IMR-90 (cell line): Measurements from ENCODE around the gene CDC73. TPM values are rescaled to one million over a fixed set of nuclear protein-coding genes. Genes with fewer than 3 reads are reported as not detected.

Experiments
- ATAC-seq: fragments of 200-7000 bp; cut with Tn5 transposase; 2 replicates; pipeline ENCODE4 v1.9.1; 2020; ENCODE audit warnings: low read depth, mild to moderate bottlenecking, moderate library complexity
- BruUV-seq: library from RNA; stranded (reverse); fragments of 400-500 nt; replicated peaks from 2 replicates; lab custom pipeline; 2021; lab: Mats Ljungman, UMichigan
- CTCF ChIA-PET: fragments of 300-600 bp; formaldehyde crosslinking; extraction: SDS; loops from one replicate; lab custom pipeline; 2021; ENCODE audit warnings: antibody characterized with exemption; lab: Yijun Ruan, JAX
- POLR2A ChIA-PET: fragments of 300-600 bp; sonication (Branson Sonifier 250); formaldehyde crosslinking; loops from one replicate; lab custom pipeline; 2022; ENCODE audit warnings: antibody characterized with exemption; ENCODE audit not compliant: unreplicated experiment; lab: Charles Lee
- DNase-seq: peaks from one replicate; pipeline ENCODE4 v3.0.0; 2013
- H2AFZ ChIP-seq: replicated peaks from 2 replicates; pipeline ENCODE3; 2013; ENCODE audit warnings: low read length, mild to moderate bottlenecking; ENCODE audit not compliant: poor library complexity
- H2AK5ac ChIP-seq: 2 replicates; pipeline ENCODE4 v1.6.1; 2013; ENCODE audit warnings: low read depth, low read length, inconsistent platforms
- H2AK9ac ChIP-seq: replicated peaks from 2 replicates; pipeline ENCODE3; 2013; ENCODE audit warnings: mild to moderate bottlenecking, low read depth, low read length, moderate library complexity; ENCODE audit not compliant: poor library complexity
- H2BK120ac ChIP-seq: 2 replicates; pipeline ENCODE4 v1.6.1; 2013; ENCODE audit warnings: low read depth, low read length, inconsistent platforms
- H2BK15ac ChIP-seq: 3 replicates; pipeline ENCODE4 v1.6.1; 2013; ENCODE audit warnings: low read depth, low read length, inconsistent platforms
- H2BK20ac ChIP-seq: 2 replicates; pipeline ENCODE4 v1.6.1; 2013; ENCODE audit warnings: low read depth, mild to moderate bottlenecking, inconsistent platforms, low read length, moderate library complexity
- H2BK5ac ChIP-seq: 2 replicates; pipeline ENCODE4 v1.6.1; 2013; ENCODE audit warnings: mild to moderate bottlenecking, low read depth, low read length, inconsistent platforms; ENCODE audit not compliant: poor library complexity, severe bottlenecking
- H3K14ac ChIP-seq: replicated peaks from 2 replicates; pipeline ENCODE4 v1.6.1; 2013; ENCODE audit warnings: low read depth, low read length, inconsistent platforms
- H3K18ac ChIP-seq: 2 replicates; pipeline ENCODE4 v1.6.1; 2013; ENCODE audit warnings: low read depth, low read length, control low read depth
- H3K23ac ChIP-seq: 2 replicates; pipeline ENCODE4 v1.6.1; 2013; ENCODE audit warnings: low read depth, low read length, inconsistent platforms
- H3K27ac ChIP-seq: 2 replicates; pipeline ENCODE4 v1.5.1; 2013; ENCODE audit warnings: mild to moderate bottlenecking, control low read depth, low read length; ENCODE audit not compliant: insufficient read depth
- H3K27me3 ChIP-seq: 2 replicates; pipeline ENCODE4 v1.6.1; 2013; ENCODE audit warnings: low read length; ENCODE audit not compliant: control insufficient read depth, insufficient read depth
- H3K36me3 ChIP-seq: 2 replicates; pipeline ENCODE4 v1.6.1; 2013; ENCODE audit warnings: low read length, mixed read lengths; ENCODE audit not compliant: control insufficient read depth, insufficient read depth
- H3K4ac ChIP-seq: 2 replicates; pipeline ENCODE4 v1.6.1; 2013; ENCODE audit warnings: low read depth, low read length, inconsistent platforms
- H3K4me1 ChIP-seq: 2 replicates; pipeline ENCODE4 v1.6.1; 2013; ENCODE audit warnings: low read length, mixed read lengths; ENCODE audit not compliant: control insufficient read depth, insufficient read depth
- H3K4me2 ChIP-seq: 2 replicates; pipeline ENCODE4 v1.6.1; 2013; ENCODE audit warnings: low read depth, mild to moderate bottlenecking, control low read depth, low read length, moderate library complexity
- H3K4me3 ChIP-seq: 2 replicates; pipeline ENCODE4 v1.5.1; 2013; ENCODE audit warnings: low read depth, mild to moderate bottlenecking, control low read depth, low read length, moderate library complexity; ENCODE audit not compliant: insufficient read depth
- H3K56ac ChIP-seq: 2 replicates; pipeline ENCODE4 v1.6.1; 2013; ENCODE audit warnings: low read length, inconsistent platforms; ENCODE audit not compliant: insufficient read depth; ENCODE audit errors: extremely low read depth
- H3K79me1 ChIP-seq, 2 experiments: 2 replicates each; pipeline ENCODE4 v1.6.1; 2013; ENCODE audit warnings: low read length in 2 of 2, inconsistent platforms in 1 of 2, low read depth in 1 of 2
- H3K9ac ChIP-seq: 2 replicates; pipeline ENCODE4 v1.6.1; 2013; ENCODE audit warnings: low read depth, low read length, control low read depth
- H3K9me1 ChIP-seq: 2 replicates; pipeline ENCODE4 v1.6.1; 2013; ENCODE audit warnings: low read length, inconsistent platforms; ENCODE audit not compliant: insufficient read depth
- H3K9me3 ChIP-seq: 2 replicates; pipeline ENCODE4 v1.6.1; 2013; ENCODE audit warnings: low read length; ENCODE audit not compliant: control insufficient read depth, insufficient read depth
- H4K20me1 ChIP-seq: 2 replicates; pipeline ENCODE4 v1.6.1; 2013; ENCODE audit warnings: low read length, inconsistent platforms; ENCODE audit not compliant: insufficient read depth
- H4K5ac ChIP-seq: 2 replicates; pipeline ENCODE4 v1.6.1; 2013; ENCODE audit warnings: mild to moderate bottlenecking, low read depth, low read length, control low read depth
- H4K8ac ChIP-seq, 2 experiments: 2 replicates each; pipeline ENCODE4 v1.6.1; 2013; ENCODE audit warnings: low read depth in 2 of 2, low read length in 2 of 2, control low read depth in 1 of 2, inconsistent platforms in 1 of 2
- H4K91ac ChIP-seq: 2 replicates; pipeline ENCODE4 v1.6.1; 2013; ENCODE audit warnings: low read depth, low read length, inconsistent platforms; ENCODE audit not compliant: insufficient read depth
- BHLHE40 ChIP-seq: fragments of 150-350 bp; IDR thresholded peaks from 2 replicates; pipeline ENCODE4 v1.6.1; 2016; ENCODE audit warnings: mild to moderate bottlenecking, low read depth, low read length
- CEBPB ChIP-seq: IDR thresholded peaks from 2 replicates; pipeline ENCODE4 v1.6.1; 2012; ENCODE audit warnings: low read depth, low read length, improper control_type of control experiment
- CHD1 ChIP-seq: IDR thresholded peaks from 2 replicates; pipeline ENCODE4 v1.6.1; 2012; ENCODE audit warnings: low read depth, low read length, improper control_type of control experiment
- FOS ChIP-seq: fragments of 150-350 bp; IDR thresholded peaks from 2 replicates; pipeline ENCODE4 v1.6.1; 2016; ENCODE audit warnings: low read depth, low read length
- MAFK ChIP-seq: IDR thresholded peaks from 2 replicates; pipeline ENCODE4 v1.6.1; 2012; ENCODE audit warnings: low read depth, low read length, improper control_type of control experiment
- MAZ ChIP-seq: IDR thresholded peaks from 2 replicates; pipeline ENCODE4 v1.6.1; 2012; ENCODE audit warnings: low read depth, mild to moderate bottlenecking, low read length, improper control_type of control experiment, moderate library complexity, borderline replicate concordance
- MXI1 ChIP-seq: IDR thresholded peaks from 2 replicates; pipeline ENCODE4 v1.6.1; 2012; ENCODE audit warnings: low read depth, mild to moderate bottlenecking, low read length, moderate library complexity, borderline replicate concordance
- NFE2L2 ChIP-seq: fragments of 150-350 bp; IDR thresholded peaks from 2 replicates; pipeline ENCODE4 v1.6.1; 2016; ENCODE audit warnings: low read depth, mild to moderate bottlenecking, low read length
- POLR2A ChIP-seq: IDR thresholded peaks from 2 replicates; pipeline ENCODE4 v1.6.1; 2012; ENCODE audit warnings: mild to moderate bottlenecking, low read depth, low read length
- RAD21 ChIP-seq: IDR thresholded peaks from 2 replicates; pipeline ENCODE4 v1.6.1; 2012; ENCODE audit warnings: low read length, improper control_type of control experiment
- RFX5 ChIP-seq: IDR thresholded peaks from 2 replicates; pipeline ENCODE4 v1.8.0; 2012; ENCODE audit warnings: low read depth, mild to moderate bottlenecking, low read length, moderate library complexity
- SMC3 ChIP-seq: fragments of 150-350 bp; IDR thresholded peaks from 2 replicates; pipeline ENCODE4 v1.6.1; 2016; ENCODE audit warnings: low read depth, mild to moderate bottlenecking, antibody characterized with exemption, low read length, moderate library complexity
- WGBS, 2 experiments: methylation state at CpG; one replicate each; pipeline versions ENCODE4 v1.1.5 to v1.1.7; 2013; ENCODE audit warnings: missing lambda C conversion rate in 2 of 2; ENCODE audit not compliant: insufficient read length in 1 of 2; ENCODE audit errors: extremely low coverage in 2 of 2; 5-methylcytosine and 5-hydroxymethylcytosine counted together
- dilution Hi-C: fragments of 300-500 bp; cut with HindIII; formaldehyde crosslinking; loops from one replicate; pipeline ENCODE4 v1.14.3; 2018; ENCODE audit warnings: low sequenced_read_pairs; ENCODE audit not compliant: unreplicated experiment
- in situ Hi-C: fragments of 300-500 bp; cut with MboI; formaldehyde crosslinking; loops from 3 replicates; pipeline ENCODE4 v1.14.3; 2019; ENCODE audit warnings: low sequenced_read_pairs, inconsistent platforms, mixed read lengths
- intact Hi-C: fragments of 100-400 bp; cut with micrococcal nuclease; formaldehyde crosslinking; loops from 2 replicates; pipeline ENCODE4 v1.10.0; 2022
- polyA plus RNA-seq, 3 experiments: library from polyadenylated mRNA; depleted of rRNA; stranded (reverse); fragments of >200 nt; gene quantifications; 2 replicates each; pipeline ENCODE4 v1.2.3, GENCODE V29; 2012; ENCODE audit warnings: low replicate concordance in 1 of 3
- total RNA-seq: library from RNA; depleted of rRNA; stranded (reverse); fragments of >200 nt; gene quantifications from 2 replicates; pipeline ENCODE4 v1.2.3, GENCODE V29; 2012
- TF ChIP-seq, protein P1 (sequence below): fragments of 150-350 bp; IDR thresholded peaks from 2 replicates; pipeline ENCODE4 v1.6.1; 2016; ENCODE audit warnings: low read depth, mild to moderate bottlenecking, low read length, moderate library complexity, borderline replicate concordance
- TF ChIP-seq, protein P2 (sequence below): conservative IDR thresholded peaks from 2 replicates; pipeline ENCODE4 v1.5.1; 2012; ENCODE audit warnings: mild to moderate bottlenecking, low read depth, low read length, improper control_type of control experiment
- TF ChIP-seq, protein P3 (sequence below): fragments of 150-350 bp; IDR thresholded peaks from 2 replicates; pipeline ENCODE4 v1.6.1; 2017; ENCODE audit warnings: mild to moderate bottlenecking, antibody characterized with exemption, low read length, low read depth

CDC73 gene
- total and polyA plus RNA-seq, 2 of the 4 experiments (the other 2 are of a cell fraction): 22.1 to 29.6 TPM

DNA sequence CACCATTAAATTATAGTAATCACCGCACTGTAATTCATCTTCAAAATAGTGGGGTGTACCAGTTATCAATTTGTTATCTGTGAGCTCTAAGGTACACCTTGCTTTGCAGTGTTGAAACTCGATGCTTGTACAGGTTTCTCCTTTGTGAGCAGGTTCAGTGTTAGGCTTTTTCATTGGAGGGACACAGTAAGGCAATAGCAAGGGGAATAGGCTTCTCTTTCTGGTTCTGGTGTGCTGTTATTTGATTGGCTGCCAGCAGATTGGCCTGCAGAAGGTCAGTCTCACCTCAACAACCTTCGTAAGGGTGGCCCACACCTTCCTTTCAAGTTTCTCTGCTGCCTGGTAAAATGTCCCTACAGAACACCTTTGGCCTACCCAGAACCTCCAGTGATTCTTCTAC is 140.8 kb downstream of the CDC73 start:
- no CpG with 5 or more reads among the region's 3 CpGs for WGBS, 2 experiments
- H2BK120ac ChIP-seq: no peak overlapping the region
- H3K36me3 ChIP-seq: peaks cover 5% of the 10 kb centered on the region
- no peak overlapping the region for H2AFZ ChIP-seq
- H4K8ac ChIP-seq: no peak overlapping the region
- no peak overlapping the region for H3K56ac ChIP-seq
- no peak overlapping the region for H4K5ac ChIP-seq
- no peak overlapping the region for H3K9ac ChIP-seq
- no peak for ATAC-seq
- no peak overlapping the region for H2BK5ac ChIP-seq
- no peak overlapping the region for H3K14ac ChIP-seq
- H2BK20ac ChIP-seq: no peak overlapping the region
- H3K18ac ChIP-seq: no peak overlapping the region
- H3K79me1 ChIP-seq: 0 out of 4 replicates have a peak, but pooled peaks cover 0 to 3% of the 10 kb centered on the region in 2 experiments
- no peak overlapping the region for H2BK15ac ChIP-seq
- no peak overlapping the region for H3K23ac ChIP-seq
- H3K27me3 ChIP-seq: no peaks in the 10 kb centered on the region
- TF ChIP-seq, protein P1, sequence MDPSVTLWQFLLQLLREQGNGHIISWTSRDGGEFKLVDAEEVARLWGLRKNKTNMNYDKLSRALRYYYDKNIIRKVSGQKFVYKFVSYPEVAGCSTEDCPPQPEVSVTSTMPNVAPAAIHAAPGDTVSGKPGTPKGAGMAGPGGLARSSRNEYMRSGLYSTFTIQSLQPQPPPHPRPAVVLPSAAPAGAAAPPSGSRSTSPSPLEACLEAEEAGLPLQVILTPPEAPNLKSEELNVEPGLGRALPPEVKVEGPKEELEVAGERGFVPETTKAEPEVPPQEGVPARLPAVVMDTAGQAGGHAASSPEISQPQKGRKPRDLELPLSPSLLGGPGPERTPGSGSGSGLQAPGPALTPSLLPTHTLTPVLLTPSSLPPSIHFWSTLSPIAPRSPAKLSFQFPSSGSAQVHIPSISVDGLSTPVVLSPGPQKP: no peak
- TF ChIP-seq, protein P2, sequence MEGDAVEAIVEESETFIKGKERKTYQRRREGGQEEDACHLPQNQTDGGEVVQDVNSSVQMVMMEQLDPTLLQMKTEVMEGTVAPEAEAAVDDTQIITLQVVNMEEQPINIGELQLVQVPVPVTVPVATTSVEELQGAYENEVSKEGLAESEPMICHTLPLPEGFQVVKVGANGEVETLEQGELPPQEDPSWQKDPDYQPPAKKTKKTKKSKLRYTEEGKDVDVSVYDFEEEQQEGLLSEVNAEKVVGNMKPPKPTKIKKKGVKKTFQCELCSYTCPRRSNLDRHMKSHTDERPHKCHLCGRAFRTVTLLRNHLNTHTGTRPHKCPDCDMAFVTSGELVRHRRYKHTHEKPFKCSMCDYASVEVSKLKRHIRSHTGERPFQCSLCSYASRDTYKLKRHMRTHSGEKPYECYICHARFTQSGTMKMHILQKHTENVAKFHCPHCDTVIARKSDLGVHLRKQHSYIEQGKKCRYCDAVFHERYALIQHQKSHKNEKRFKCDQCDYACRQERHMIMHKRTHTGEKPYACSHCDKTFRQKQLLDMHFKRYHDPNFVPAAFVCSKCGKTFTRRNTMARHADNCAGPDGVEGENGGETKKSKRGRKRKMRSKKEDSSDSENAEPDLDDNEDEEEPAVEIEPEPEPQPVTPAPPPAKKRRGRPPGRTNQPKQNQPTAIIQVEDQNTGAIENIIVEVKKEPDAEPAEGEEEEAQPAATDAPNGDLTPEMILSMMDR: no peak
- no peak for TF ChIP-seq BHLHE40
- no peak for TF ChIP-seq RAD21
- no peak for TF ChIP-seq CEBPB
- no peak for TF ChIP-seq CHD1
- TF ChIP-seq MAFK: no peak
- no peak for TF ChIP-seq SMC3
- TF ChIP-seq FOS: no peak
- TF ChIP-seq NFE2L2: no peak
- TF ChIP-seq, protein P3, sequence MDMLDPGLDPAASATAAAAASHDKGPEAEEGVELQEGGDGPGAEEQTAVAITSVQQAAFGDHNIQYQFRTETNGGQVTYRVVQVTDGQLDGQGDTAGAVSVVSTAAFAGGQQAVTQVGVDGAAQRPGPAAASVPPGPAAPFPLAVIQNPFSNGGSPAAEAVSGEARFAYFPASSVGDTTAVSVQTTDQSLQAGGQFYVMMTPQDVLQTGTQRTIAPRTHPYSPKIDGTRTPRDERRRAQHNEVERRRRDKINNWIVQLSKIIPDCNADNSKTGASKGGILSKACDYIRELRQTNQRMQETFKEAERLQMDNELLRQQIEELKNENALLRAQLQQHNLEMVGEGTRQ: no peak
- no peak for TF ChIP-seq MXI1
- TF ChIP-seq POLR2A: no peak
- TF ChIP-seq RFX5: no peak
- no peak for TF ChIP-seq MAZ
- no peak overlapping the region for H4K91ac ChIP-seq
- no peaks in the 10 kb centered on the region for H3K9me3 ChIP-seq
- H4K20me1 ChIP-seq: no peaks in the 10 kb centered on the region
- H3K4me1 ChIP-seq: peaks cover 3% of the 10 kb centered on the region
- H3K4ac ChIP-seq: no peak overlapping the region
- no peak overlapping the region for H3K4me2 ChIP-seq
- no peak for DNase-seq
- H3K27ac ChIP-seq: no peak overlapping the region
- in situ Hi-C loops (no loop called here), dilution Hi-C loops (no loop called here), intact Hi-C loops (loop anchor here (5.0 kb wide), 1 partner anchor 75 kb away; no protein-coding TSS in a partner anchor)
- H3K4me3 ChIP-seq: no peak overlapping the region
- H3K9me1 ChIP-seq: peaks cover 4% of the 10 kb centered on the region
- no TSS peak for BruUV-seq
- no peak overlapping the region for H2AK9ac ChIP-seq
- no peak overlapping the region; the same call in 1 of the 2 replicates for H2AK5ac ChIP-seq
- POLR2A ChIA-PET: no interaction called here
- CTCF ChIA-PET: no interaction called here
